OCI-LY1 (cell line): Measurements from ENCODE around the gene IGLL5.

ENCODE experiments used
- EZH2 ChIP-seq: fragments of 200-600 bp; sonication (generic), shearing (Covaris generic); IDR thresholded peaks from 2 replicates; pipeline ENCODE4 v1.8.0; 2017; ENCODE audit warnings: borderline replicate concordance, mixed run types, mild to moderate bottlenecking, antibody characterized with exemption, low read length, moderate library complexity, mixed read lengths
- TF ChIP-seq, protein P1 (sequence below): fragments of 200-600 bp; sonication (generic), shearing (Covaris generic); IDR thresholded peaks from 2 replicates; pipeline ENCODE4 v1.5.1; 2017; ENCODE audit warnings: mild to moderate bottlenecking, antibody characterized with exemption, low read length, moderate library complexity, mixed read lengths

DNA sequence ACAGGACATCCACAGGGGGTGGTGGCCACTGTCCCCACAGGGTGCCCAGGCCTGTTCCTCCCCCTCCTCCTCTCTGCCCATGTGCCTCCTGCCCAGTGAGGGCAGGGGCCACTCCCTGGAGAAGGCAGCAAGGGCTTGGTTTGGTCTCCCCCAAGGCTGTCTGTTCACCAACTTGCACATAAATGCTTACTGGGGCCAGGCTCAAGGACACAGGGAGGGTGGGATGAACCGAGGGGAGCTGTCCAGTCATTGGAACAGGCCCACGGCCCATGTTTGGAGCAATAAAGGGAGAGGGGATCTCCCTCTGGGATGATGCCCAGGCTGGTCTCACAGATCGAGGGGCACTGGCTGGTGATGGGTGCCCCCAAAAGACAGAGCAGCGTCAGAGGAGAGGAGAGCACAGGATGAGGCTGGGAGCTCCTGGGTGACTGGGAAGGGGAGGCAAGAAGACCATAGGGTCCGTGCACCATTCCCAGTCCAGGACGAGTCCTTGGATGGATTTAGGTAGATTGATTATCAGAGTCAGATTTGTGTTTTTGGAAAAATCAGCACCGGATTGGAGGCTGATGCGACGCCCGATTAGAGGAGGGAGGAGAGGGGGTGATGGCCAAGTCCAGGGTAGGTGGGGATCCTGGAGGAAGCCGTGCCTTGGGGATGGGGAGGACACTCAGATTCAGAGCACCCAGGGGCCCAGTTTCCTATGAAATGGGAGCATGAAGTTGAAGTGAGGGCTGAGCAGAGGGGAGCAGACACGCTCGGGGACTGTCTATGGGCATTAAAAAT, 1.1 kb downstream of the IGLL5 start:
- no peak for TF ChIP-seq EZH2
- TF ChIP-seq, protein P1, sequence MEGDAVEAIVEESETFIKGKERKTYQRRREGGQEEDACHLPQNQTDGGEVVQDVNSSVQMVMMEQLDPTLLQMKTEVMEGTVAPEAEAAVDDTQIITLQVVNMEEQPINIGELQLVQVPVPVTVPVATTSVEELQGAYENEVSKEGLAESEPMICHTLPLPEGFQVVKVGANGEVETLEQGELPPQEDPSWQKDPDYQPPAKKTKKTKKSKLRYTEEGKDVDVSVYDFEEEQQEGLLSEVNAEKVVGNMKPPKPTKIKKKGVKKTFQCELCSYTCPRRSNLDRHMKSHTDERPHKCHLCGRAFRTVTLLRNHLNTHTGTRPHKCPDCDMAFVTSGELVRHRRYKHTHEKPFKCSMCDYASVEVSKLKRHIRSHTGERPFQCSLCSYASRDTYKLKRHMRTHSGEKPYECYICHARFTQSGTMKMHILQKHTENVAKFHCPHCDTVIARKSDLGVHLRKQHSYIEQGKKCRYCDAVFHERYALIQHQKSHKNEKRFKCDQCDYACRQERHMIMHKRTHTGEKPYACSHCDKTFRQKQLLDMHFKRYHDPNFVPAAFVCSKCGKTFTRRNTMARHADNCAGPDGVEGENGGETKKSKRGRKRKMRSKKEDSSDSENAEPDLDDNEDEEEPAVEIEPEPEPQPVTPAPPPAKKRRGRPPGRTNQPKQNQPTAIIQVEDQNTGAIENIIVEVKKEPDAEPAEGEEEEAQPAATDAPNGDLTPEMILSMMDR: no peak
